Endothelial cell of umbilical vein (primary cell): ENCODE results near the gene CFAP68. TPM values are rescaled to one million over a fixed set of nuclear protein-coding genes. Genes with fewer than 3 reads are reported as not detected.
"Not testable (repeated sequence)": the region's sequence is repeated elsewhere in the genome, so short reads cannot be mapped to it uniquely, and the experiment has no call there.

ENCODE experiments used
- BruUV-seq: library from RNA; stranded (reverse); fragments of 400-500 nt; replicated peaks from 2 replicates; lab custom pipeline; 2021; lab: Mats Ljungman, UMichigan
- CTCF ChIA-PET: fragments of 300-600, 350-600 bp; sonication (Branson Sonifier 250); formaldehyde crosslinking; loops from one replicate; lab custom pipeline; 2021; ENCODE audit warnings: antibody characterized with exemption, inconsistent platforms; lab: Charles Lee
- POLR2A ChIA-PET: fragments of 300-600, 350-600 bp; sonication (Branson Sonifier 250); formaldehyde crosslinking; loops from one replicate; lab custom pipeline; 2021; ENCODE audit warnings: antibody characterized with exemption, inconsistent platforms; lab: Charles Lee
- DNase-seq: peaks from one replicate; pipeline ENCODE4 v3.0.0-alpha.2; 2011; ENCODE audit warnings: low read depth, low spot score
- FAIRE-seq: peaks from 2 replicates; lab custom pipeline; 2011; peaks lifted over from hg19 to GRCh38; lab: Jason Lieb, UNC
- H2AFZ ChIP-seq: 2 replicates; pipeline ENCODE4 v1.6.0; 2012; ENCODE audit warnings: low read depth, low read length, control low read depth, inconsistent platforms
- H3K27ac ChIP-seq: 2 replicates; pipeline ENCODE4 v1.5.1; 2011; ENCODE audit warnings: low read depth, mild to moderate bottlenecking, control low read depth, low read length, moderate library complexity; ENCODE audit not compliant: insufficient read depth
- H3K27me3 ChIP-seq, 2 experiments: 2 replicates each; pipeline versions ENCODE4 v1.6.0 to v1.6.1; 2011; ENCODE audit warnings: low read length in 2 of 2, mixed read lengths in 1 of 2; ENCODE audit not compliant: control insufficient read depth in 2 of 2, insufficient read depth in 2 of 2
- H3K36me3 ChIP-seq, 2 experiments: 2 replicates in 1 of 2; 3 replicates in 1 of 2; pipeline ENCODE4 v1.5.1; 2011; ENCODE audit warnings: low read length in 2 of 2, mild to moderate bottlenecking in 1 of 2, moderate library complexity in 1 of 2; ENCODE audit not compliant: control insufficient read depth in 2 of 2, insufficient read depth in 2 of 2; ENCODE audit errors: extremely low read depth in 1 of 2
- H3K4me1 ChIP-seq: 3 replicates; pipeline ENCODE4 v1.5.1; 2011; ENCODE audit warnings: mild to moderate bottlenecking, low read length; ENCODE audit not compliant: control insufficient read depth, insufficient read depth; ENCODE audit errors: extremely low read depth
- H3K4me2 ChIP-seq: 2 replicates; pipeline ENCODE4 v1.6.1; 2011; ENCODE audit warnings: low read length, control low read depth, mixed read lengths; ENCODE audit not compliant: insufficient read depth
- H3K4me3 ChIP-seq, 3 experiments: fragments of 200-600 bp in 1 of 3; sonication (generic), shearing (Covaris generic) in 1 of 3; replicated peaks in 1 of 3; 2 replicates each; pipeline ENCODE4 v1.5.1; 2011 to 2016; ENCODE audit warnings: control low read depth in 3 of 3, low read length in 3 of 3, mild to moderate bottlenecking in 2 of 3, inconsistent platforms in 1 of 3, low read depth in 1 of 3, moderate library complexity in 1 of 3; ENCODE audit not compliant: insufficient read depth in 1 of 3
- H3K79me2 ChIP-seq: 2 replicates; pipeline ENCODE4 v1.6.0; 2012; ENCODE audit warnings: low read length, inconsistent platforms; ENCODE audit not compliant: control insufficient read depth, insufficient read depth
- H3K9ac ChIP-seq: replicated peaks from 2 replicates; pipeline ENCODE3; 2011; ENCODE audit warnings: low read length, control low read depth; ENCODE audit not compliant: insufficient read depth; ENCODE audit errors: extremely low read depth
- H3K9me1 ChIP-seq: replicated peaks from 3 replicates; pipeline ENCODE4 v1.6.0; 2011; ENCODE audit warnings: mild to moderate bottlenecking, low read length; ENCODE audit not compliant: control insufficient read depth, insufficient read depth; ENCODE audit errors: extremely low read depth
- H3K9me3 ChIP-seq: replicated peaks from 2 replicates; pipeline ENCODE4 v1.5.1; 2012; ENCODE audit warnings: low read length, inconsistent platforms; ENCODE audit not compliant: control insufficient read depth, insufficient read depth
- H4K20me1 ChIP-seq: replicated peaks from 2 replicates; pipeline ENCODE3; 2011; ENCODE audit warnings: mild to moderate bottlenecking, low read length; ENCODE audit not compliant: control insufficient read depth, insufficient read depth; ENCODE audit errors: extremely low read depth
- EZH2 ChIP-seq: IDR thresholded peaks from 2 replicates; pipeline ENCODE4 v1.6.1; 2012; ENCODE audit warnings: borderline replicate concordance, low read depth, mild to moderate bottlenecking, moderate library complexity, low read length, inconsistent platforms; ENCODE audit not compliant: severe bottlenecking
- FOS ChIP-seq: IDR thresholded peaks from 2 replicates; pipeline ENCODE4 v1.6.1; 2011; ENCODE audit warnings: mild to moderate bottlenecking, low read length, moderate library complexity, borderline replicate concordance; ENCODE audit not compliant: insufficient read depth
- GATA2 ChIP-seq: IDR thresholded peaks from 2 replicates; pipeline ENCODE4 v1.7.0; 2011; ENCODE audit warnings: low read depth, mild to moderate bottlenecking, moderate library complexity, mixed read lengths, low read length; ENCODE audit not compliant: insufficient read length, insufficient read depth
- JUN ChIP-seq: IDR thresholded peaks from 2 replicates; pipeline ENCODE4 v1.6.1; 2011; ENCODE audit warnings: borderline replicate concordance, low read depth; ENCODE audit not compliant: insufficient read length, insufficient read depth
- MYC ChIP-seq: IDR thresholded peaks from one replicate; pipeline ENCODE4 v1.6.1; 2011; ENCODE audit warnings: mild to moderate bottlenecking, low read depth, low read length
- POLR2A ChIP-seq: IDR thresholded peaks from 2 replicates; pipeline ENCODE4 v1.6.1; 2012; ENCODE audit warnings: low read depth, mild to moderate bottlenecking, control low read depth, low read length
- POLR2AphosphoS5 ChIP-seq: IDR thresholded peaks from 2 replicates; pipeline ENCODE4 v1.6.1; 2012; ENCODE audit warnings: low read depth, mild to moderate bottlenecking, control low read depth, low read length, moderate library complexity; ENCODE audit not compliant: insufficient read depth
- dilution Hi-C: fragments of 300-500 bp; cut with MboI; formaldehyde crosslinking; loops from one replicate; pipeline ENCODE4 v1.15.0; 2019; ENCODE audit warnings: low sequenced_read_pairs; ENCODE audit not compliant: extremely low pct_ligation_motif_present
- intact Hi-C: fragments of 100-400 bp; cut with micrococcal nuclease; formaldehyde crosslinking; loops from one replicate; pipeline ENCODE4 v1.10.0; 2022
- polyA plus RNA-seq, 4 experiments: library from polyadenylated mRNA; depleted of rRNA in 3 of 4; stranded (reverse) in 3 of 4; unstranded in 1 of 4; fragments of >200 nt; gene quantifications; 2 replicates each; pipeline versions ENCODE4 v1.2.1 to v1.2.3, GENCODE V29; 2011 to 2012; ENCODE audit warnings: missing spikeins in 1 of 4
- total RNA-seq: library from RNA; stranded (reverse); gene quantifications from 2 replicates; pipeline ENCODE4 v1.2.3, GENCODE V29; 2021
- TF ChIP-seq, protein P1 (sequence below), 2 donors: IDR thresholded peaks; 1 replicate in 1 of 2; 2 replicates in 1 of 2; pipeline ENCODE4 v1.5.1; 2011; ENCODE audit warnings: low read length in 2 of 2, mild to moderate bottlenecking in 2 of 2, moderate library complexity in 2 of 2, control low read depth in 1 of 2, inconsistent platforms in 1 of 2, low read depth in 1 of 2; ENCODE audit not compliant: insufficient read depth in 1 of 2; ENCODE audit errors: extremely low read depth in 1 of 2
- TF ChIP-seq, protein P2 (sequence below): IDR thresholded peaks from 2 replicates; pipeline ENCODE4 v1.6.1; 2011; ENCODE audit not compliant: insufficient read depth, insufficient read length

CFAP68 gene
- total and polyA plus RNA-seq, 2 donors (not counting 3 experiments of a cell fraction or from before 2014, with no cell fraction given): 7.4 to 10.6 TPM

DNA sequence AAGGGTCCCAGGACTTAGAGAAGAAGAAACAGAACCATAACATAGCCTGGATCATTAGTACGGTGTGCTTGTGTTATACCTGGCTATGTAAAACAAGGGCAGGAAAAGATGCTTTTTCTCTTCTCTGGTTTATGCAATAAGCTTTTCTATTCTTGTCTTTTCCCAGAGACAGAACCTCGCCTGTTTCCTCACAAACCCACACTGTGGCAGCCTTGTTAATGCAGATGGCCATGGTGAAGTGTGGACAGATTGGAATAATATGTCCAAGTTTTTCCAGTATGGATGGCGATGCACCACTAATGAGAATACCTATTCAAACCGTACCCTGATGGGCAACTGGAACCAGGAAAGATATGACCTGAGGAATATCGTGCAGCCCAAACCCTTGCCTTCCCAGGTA, 2.9 kb downstream of the CFAP68 start:
- Histone ChIP-seq H3K9me3 (no peaks in the 10 kb centered on the region), H3K4me2 (no peak overlapping the region), H3K27ac (no peak overlapping the region), H3K4me1 (peaks cover 21% of the 10 kb centered on the region), H3K79me2 (no peaks in the 10 kb centered on the region), H4K20me1 (no peaks in the 10 kb centered on the region), H3K9me1 (no peaks in the 10 kb centered on the region), H3K36me3 (no peaks in the 10 kb centered on the region), H3K9ac (no peak overlapping the region), H3K4me3 (no peak overlapping the region), H2AFZ (peak overlapping the region; percentile 50), H3K27me3 (no peaks in the 10 kb centered on the region)
- TF ChIP-seq MYC (no peak), POLR2A (no peak), POLR2AphosphoS5 (no peak), FOS (no peak), GATA2 (no peak), JUN (no peak), EZH2 (no peak)
- TF ChIP-seq, protein P1, sequence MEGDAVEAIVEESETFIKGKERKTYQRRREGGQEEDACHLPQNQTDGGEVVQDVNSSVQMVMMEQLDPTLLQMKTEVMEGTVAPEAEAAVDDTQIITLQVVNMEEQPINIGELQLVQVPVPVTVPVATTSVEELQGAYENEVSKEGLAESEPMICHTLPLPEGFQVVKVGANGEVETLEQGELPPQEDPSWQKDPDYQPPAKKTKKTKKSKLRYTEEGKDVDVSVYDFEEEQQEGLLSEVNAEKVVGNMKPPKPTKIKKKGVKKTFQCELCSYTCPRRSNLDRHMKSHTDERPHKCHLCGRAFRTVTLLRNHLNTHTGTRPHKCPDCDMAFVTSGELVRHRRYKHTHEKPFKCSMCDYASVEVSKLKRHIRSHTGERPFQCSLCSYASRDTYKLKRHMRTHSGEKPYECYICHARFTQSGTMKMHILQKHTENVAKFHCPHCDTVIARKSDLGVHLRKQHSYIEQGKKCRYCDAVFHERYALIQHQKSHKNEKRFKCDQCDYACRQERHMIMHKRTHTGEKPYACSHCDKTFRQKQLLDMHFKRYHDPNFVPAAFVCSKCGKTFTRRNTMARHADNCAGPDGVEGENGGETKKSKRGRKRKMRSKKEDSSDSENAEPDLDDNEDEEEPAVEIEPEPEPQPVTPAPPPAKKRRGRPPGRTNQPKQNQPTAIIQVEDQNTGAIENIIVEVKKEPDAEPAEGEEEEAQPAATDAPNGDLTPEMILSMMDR (IDR thresholded peaks at IDR 0.05; ENCODE audit: extremely low read depth in 1 of 2, insufficient read depth in 1 of 2, low read depth in 1 of 2, low read length in 2 of 2): no peak
- TF ChIP-seq, protein P2, sequence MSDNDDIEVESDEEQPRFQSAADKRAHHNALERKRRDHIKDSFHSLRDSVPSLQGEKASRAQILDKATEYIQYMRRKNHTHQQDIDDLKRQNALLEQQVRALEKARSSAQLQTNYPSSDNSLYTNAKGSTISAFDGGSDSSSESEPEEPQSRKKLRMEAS: no peak
- ChIA-PET POLR2A (no interaction called here), CTCF (interaction anchor here (1.1 to 2.9 kb wide), 5 partner anchors 11 to 100 kb away, joined by 3 to 22 read pairs (median 8); partner anchors contain the start of gene ALG9)
- BruUV-seq: no TSS peak
- no peak for DNase-seq
- intact Hi-C loops (no loop called here), dilution Hi-C loops (no loop called here)
- no peak for FAIRE-seq

- H3K36me3 ChIP-seq, CTCF ChIA-PET, H2AFZ ChIP-seq, H3K79me2 ChIP-seq, H3K27me3 ChIP-seq, H3K9me1 ChIP-seq, POLR2A ChIA-PET, H3K4me2 ChIP-seq, H4K20me1 ChIP-seq, intact Hi-C loops, FAIRE-seq, DNase-seq, H3K9me3 ChIP-seq, dilution Hi-C loops, H3K27ac ChIP-seq, H3K9ac ChIP-seq, H3K4me3 ChIP-seq, BruUV-seq: not testable (repeated sequence)
- H3K4me1 ChIP-seq: peaks cover 10% of the 10 kb centered on the region
Observed at GRCh38 chr11:111885053-111885452, 5.7 kb downstream of the CFAP68 start.
